Measurements from ENCODE around the gene IL1R2. TPM values are rescaled to one million over a fixed set of nuclear protein-coding genes. Genes with fewer than 3 reads are reported as not detected.

IL1R2 gene
- total and polyA plus RNA-seq, 2 of the 13 experiments (the other 11 are each of a cell fraction or from before 2014, with no cell fraction given) = 3.6 to 7.3 TPM

- TF ChIP-seq ZNF839 (CRISPR knock-in tag; IDR thresholded peaks at IDR 0.05; ENCODE audit: borderline replicate concordance) (no peak), ZNF350 (CRISPR knock-in tag; IDR thresholded peaks at IDR 0.05; ENCODE audit: borderline replicate concordance, low read depth) (no peak), MAF1 (CRISPR knock-in tag; IDR thresholded peaks at IDR 0.05; ENCODE audit: borderline replicate concordance) (no peak), ZFP1 (CRISPR knock-in tag; IDR thresholded peaks at IDR 0.05) (no peak), FOXM1 (CRISPR knock-in tag; IDR thresholded peaks at IDR 0.05) (no peak), CC2D1A (CRISPR knock-in tag; IDR thresholded peaks at IDR 0.05) (no peak)
These were observed 16.7 kb downstream of the IL1R2 start (continued) for GRCh38 chr2:102008490-102008889.

GRCh38 chr2:102009557-102009956 lies 17.8 kb downstream of the IL1R2 start:
- 92% methylated on average over 8 of the region's 10 CpGs for WGBS (ENCODE audit: low lambda C conversion rate)

More at GRCh38 chr2:102009557-102009956, 17.8 kb downstream of the IL1R2 start:
- Histone ChIP-seq H3K9ac (ENCODE audit: insufficient read depth, low read depth, low read length) (no peak overlapping the region), H4K20me1 (ENCODE audit: insufficient read depth, low read length) (no peaks in the 10 kb centered on the region), H3K4me1 (ENCODE audit: insufficient read depth, low read length) (peaks cover 12% of the 10 kb centered on the region), H3K27ac (ENCODE audit: extremely low read length, insufficient read depth, low read length) (no peak overlapping the region), H3K9me3 (ENCODE audit: low read length) (peaks cover 5% of the 10 kb centered on the region; the same call in 1 of the 2 replicates), H2AFZ (ENCODE audit: low read length) (no peak overlapping the region), H3K4me2 (ENCODE audit: low read depth, low read length) (no peak overlapping the region), H3K36me3 (replicated peaks in 1 of 2; ENCODE audit: control insufficient read depth in 1 of 2, insufficient read depth in 2 of 2, low read length in 2 of 2) (no peaks in the 10 kb centered on the region), H3K27me3 (ENCODE audit: control insufficient read depth in 1 of 2, insufficient read depth in 2 of 2, low read length in 2 of 2) (no peaks in the 10 kb centered on the region), H3K4me3 (replicated peaks in 1 of 3; ENCODE audit: insufficient read depth in 1 of 3, low read depth in 2 of 3, low read length in 3 of 3) (no peak overlapping the region), H3K79me2 (ENCODE audit: insufficient read depth, low read length) (no peaks in the 10 kb centered on the region)
- DNase-seq (ENCODE audit: low spot score) (no peak), ATAC-seq (no peak), FAIRE-seq (no peak)
- intact Hi-C loops (cut with micrococcal nuclease; ENCODE audit: unreplicated experiment) = no loop called here
- CTCF ChIA-PET (ENCODE audit: low intra/inter-chr PET ratio, low total read pairs) = no interaction called here
- POLR2A ChIA-PET = interaction anchor here (1.9 kb wide), 1 partner anchor 10 kb away, joined by 5 read pairs; no protein-coding TSS in a partner anchor
- TF ChIP-seq ATF6 (CRISPR knock-in tag; conservative IDR thresholded peaks at IDR 0.05) (no peak), NR0B2 (CRISPR knock-in tag; IDR thresholded peaks at IDR 0.05) (no peak), ZNF350 (CRISPR knock-in tag; IDR thresholded peaks at IDR 0.05; ENCODE audit: borderline replicate concordance, low read depth) (no peak), ZNF746 (CRISPR knock-in tag; IDR thresholded peaks at IDR 0.05) (no peak), THYN1 (CRISPR knock-in tag; IDR thresholded peaks at IDR 0.05; ENCODE audit: borderline replicate concordance, low read depth) (no peak), MTF1 (CRISPR knock-in tag; IDR thresholded peaks at IDR 0.05) (no peak)
- BruUV-seq (replicated peaks) = no TSS peak
- in situ Hi-C loops (cut with HindIII; ENCODE audit: extremely low pct_ligation_motif_present, low pct_unique_long_range_greater_than_20kb) = loop anchor here (5.0 kb wide), 1 partner anchor 443 kb away; no protein-coding TSS in a partner anchor
